K562 (cell line): ENCODE data around the gene ZNF761. TPM values are rescaled to one million over a fixed set of nuclear protein-coding genes. Genes with fewer than 3 reads are reported as not detected.

Experiments
- ATAC-seq: fragments of 200-7000 bp; cut with Tn5 transposase; 3 replicates; pipeline ENCODE4 v1.9.1; 2020; ENCODE audit warnings: moderate library complexity
- Bru-seq: library from RNA; stranded (reverse); fragments of 400-500 nt; gene quantifications from one replicate; lab custom pipeline; 2021; lab: Mats Ljungman, UMichigan
- BruChase-seq, 2 experiments: library from RNA; stranded (reverse); fragments of 400-500 nt; gene quantifications; one replicate each; lab custom pipeline; 2021; lab: Mats Ljungman, UMichigan
- BruUV-seq: library from RNA; stranded (reverse); fragments of 400-500 nt; replicated peaks from 2 replicates; lab custom pipeline; 2021; lab: Mats Ljungman, UMichigan
- CTCF ChIA-PET: fragments of 300-600 bp; formaldehyde crosslinking; extraction: SDS; loops from one replicate; lab custom pipeline; 2021; ENCODE audit warnings: low intra/inter-chr PET ratio; lab: Yijun Ruan, JAX
- POLR2A ChIA-PET: fragments of 300-600, 350-650 bp; sonication (Branson Sonifier 250); formaldehyde crosslinking; extraction: SDS; loops from one replicate; lab custom pipeline; 2021; ENCODE audit warnings: antibody characterized with exemption, inconsistent platforms; lab: Yijun Ruan, JAX
- DNase-seq, 4 experiments: peaks; one replicate each; pipeline versions ENCODE4 v3.0.0 to v3.0.0-alpha.2; 2011 to 2018; ENCODE audit warnings: low spot score in 3 of 4, mixed read lengths in 3 of 4; ENCODE audit errors: extremely low read depth in 1 of 4
- FAIRE-seq: peaks from 2 replicates; lab custom pipeline; 2011; peaks lifted over from hg19 to GRCh38; lab: Jason Lieb, UNC
- H2AFZ ChIP-seq: 2 replicates; pipeline ENCODE4 v1.6.0; 2011; ENCODE audit warnings: low read depth, low read length, control low read depth, inconsistent platforms
- H3K27ac ChIP-seq: fragments of 200-600 bp; 3 replicates; pipeline ENCODE4 v1.8.0; 2011; ENCODE audit warnings: low read depth, mild to moderate bottlenecking, control low read depth, inconsistent platforms, low read length, moderate library complexity, mixed read lengths; ENCODE audit errors: extremely low read depth
- H3K27me3 ChIP-seq, 2 experiments: fragments of 300-600 bp in 1 of 2; 2 replicates in 1 of 2; 3 replicates in 1 of 2; pipeline versions ENCODE4 v1.6.0 to v1.8.0; 2011; ENCODE audit warnings: inconsistent platforms in 2 of 2, low read length in 2 of 2, mild to moderate bottlenecking in 1 of 2, mixed read lengths in 1 of 2, moderate library complexity in 1 of 2; ENCODE audit not compliant: control insufficient read depth in 2 of 2, insufficient read depth in 2 of 2
- H3K36me3 ChIP-seq: fragments of 300-600 bp; 3 replicates; pipeline ENCODE4 v1.8.0; 2011; ENCODE audit warnings: mild to moderate bottlenecking, low read length, inconsistent platforms; ENCODE audit not compliant: control insufficient read depth, insufficient read depth
- H3K4me1 ChIP-seq, 2 experiments: fragments of 200-600 bp in 1 of 2; replicated peaks in 1 of 2; 2 replicates in 1 of 2; 3 replicates in 1 of 2; pipeline versions ENCODE4 v1.5.1 to v1.8.0; 2011; ENCODE audit warnings: inconsistent platforms in 2 of 2, low read length in 2 of 2, mild to moderate bottlenecking in 1 of 2, mixed read lengths in 1 of 2, moderate library complexity in 1 of 2; ENCODE audit not compliant: control insufficient read depth in 2 of 2, insufficient read depth in 2 of 2
- H3K4me2 ChIP-seq: 2 replicates; pipeline ENCODE4 v1.6.1; 2011; ENCODE audit warnings: low read length, control low read depth, inconsistent platforms, mixed read lengths; ENCODE audit not compliant: insufficient read depth
- H3K4me3 ChIP-seq: fragments of 200-600 bp; sonication (generic), shearing (Covaris generic); 2 replicates; pipeline ENCODE4 v1.5.1; 2016; ENCODE audit warnings: control low read depth, inconsistent platforms
- H3K79me2 ChIP-seq: fragments of 200-600 bp; 3 replicates; pipeline ENCODE4 v1.8.0; 2011; ENCODE audit warnings: low read length, inconsistent platforms; ENCODE audit not compliant: control insufficient read depth, insufficient read depth
- H3K9ac ChIP-seq, 2 experiments: 2 replicates each; pipeline versions ENCODE4 v1.6.0 to v1.6.1; 2011; ENCODE audit warnings: low read depth in 2 of 2, low read length in 2 of 2, control low read depth in 1 of 2, inconsistent platforms in 1 of 2, mild to moderate bottlenecking in 1 of 2, mixed read lengths in 1 of 2; ENCODE audit not compliant: insufficient read depth in 1 of 2
- H3K9me1 ChIP-seq: one replicate; pipeline ENCODE4 v1.6.0; 2011; ENCODE audit warnings: inconsistent platforms, mild to moderate bottlenecking, low read length, moderate library complexity; ENCODE audit not compliant: control insufficient read depth, insufficient read depth
- H3K9me3 ChIP-seq: replicated peaks from 2 replicates; pipeline ENCODE4 v1.5.1; 2011; ENCODE audit warnings: low read depth, low read length, inconsistent platforms; ENCODE audit not compliant: control insufficient read depth, insufficient read depth
- H4K20me1 ChIP-seq: replicated peaks from 2 replicates; pipeline ENCODE4 v1.6.1; 2011; ENCODE audit warnings: low read length, inconsistent platforms, mixed read lengths; ENCODE audit not compliant: control insufficient read depth, insufficient read depth
- CBFB ChIP-seq: sonication (generic); formaldehyde crosslinking; IDR thresholded peaks from 2 replicates; pipeline ENCODE4 v1.4.0; 2020; ENCODE audit warnings: mild to moderate bottlenecking, missing genetic modification reagents
- NCOA6 ChIP-seq: fragments of 450-650 bp; IDR thresholded peaks from 2 replicates; pipeline ENCODE4 v1.6.1; 2017; ENCODE audit warnings: mild to moderate bottlenecking
- PYGO2 ChIP-seq: fragments of 450-650 bp; IDR thresholded peaks from 2 replicates; pipeline ENCODE4 v1.6.1; 2016; ENCODE audit warnings: mild to moderate bottlenecking, missing genetic modification characterization, moderate library complexity, missing compliant biosample characterization
- ZNF431 ChIP-seq: sonication (generic); formaldehyde crosslinking; IDR thresholded peaks from 2 replicates; pipeline ENCODE4 v1.8.0; 2022; ENCODE audit warnings: mild to moderate bottlenecking, missing genetic modification reagents
- whole genome bisulfite sequencing: fragments of 100-300 bp; shearing (Covaris generic); methylation state at CpG from one replicate; pipeline ENCODE4 v1.1.6; 2016; ENCODE audit warnings: low coverage, mixed read lengths; ENCODE audit not compliant: insufficient coverage; ENCODE audit errors: missing lambda C conversion rate; 5-methylcytosine and 5-hydroxymethylcytosine counted together
- in situ Hi-C: fragments of 300-500 bp; cut with MboI; formaldehyde crosslinking; loops from 4 replicates; pipeline ENCODE4 v1.15.0; 2018; ENCODE audit warnings: inconsistent platforms, mixed read lengths
- intact Hi-C: fragments of 100-400 bp; cut with micrococcal nuclease; formaldehyde crosslinking; loops from 2 replicates; pipeline ENCODE4 v1.14.2; 2022
- long read RNA-seq, 3 experiments: library from polyadenylated mRNA in 2 of 3; library from RNA in 1 of 3; unstranded in 2 of 3; stranded (forward) in 1 of 3; transcript quantifications; one replicate each; pipeline ENCODE4 v2.0.0, GENCODE V29; 2019 to 2022
- polyA minus RNA-seq, 3 experiments: library from RNA; depleted of rRNA, polyadenylated mRNA; stranded (reverse); fragments of >200 nt; gene quantifications; 2 replicates each; pipeline ENCODE4 v1.2.3, GENCODE V29; 2011
- polyA plus RNA-seq, 8 experiments: library from polyadenylated mRNA; depleted of rRNA in 4 of 8; stranded (reverse) in 5 of 8; unstranded in 3 of 8; fragments of >200 nt; fragmentation: Nextera tagmentation in 2 of 8; fragmentation: Illumina TruSeq in 1 of 8; extraction: Ambion mirVana in 2 of 8; extraction: Trizol in 1 of 8; gene quantifications; 2 replicates each; pipeline versions ENCODE4 v1.2.1 to v1.2.3, GENCODE V29; 2011 to 2014; ENCODE audit warnings: inconsistent platforms in 1 of 8, missing spikeins in 1 of 8
- total RNA-seq, 7 experiments: library from RNA; depleted of rRNA in 6 of 7; stranded (reverse); fragments of >200 nt in 6 of 7; fragmentation: Illumina TruSeq in 2 of 7; extraction: Trizol in 2 of 7; gene quantifications; 2 replicates each; pipeline versions ENCODE4 v1.2.1 to v1.2.3, GENCODE V29; 2011 to 2021; ENCODE audit warnings: low replicate concordance in 1 of 7
- TF ChIP-seq, protein P1 (sequence below): fragments of 450-650 bp; IDR thresholded peaks from 2 replicates; pipeline ENCODE4 v1.6.1; 2016
- TF ChIP-seq, protein P2 (sequence below): sonication (generic); formaldehyde crosslinking; IDR thresholded peaks from 2 replicates; pipeline ENCODE4 v1.8.0; 2023; ENCODE audit warnings: missing genetic modification reagents, mild to moderate bottlenecking, borderline replicate concordance
- TF ChIP-seq, protein P3 (sequence below): fragments of 450-650 bp; IDR thresholded peaks from 2 replicates; pipeline ENCODE4 v1.6.1; 2016; ENCODE audit warnings: borderline replicate concordance

The ZNF761 gene
- 14.6 and 49.9 TPM in 2 replicates for total RNA-seq (2011; cell fraction: chromatin; rRNA removed; ENCODE audit: low replicate concordance)
- 12.7 and 17.0 TPM in 2 replicates for total RNA-seq (2011; cell fraction: nucleolus; rRNA removed)
- total RNA-seq (2011; cell fraction: nucleoplasm; rRNA removed): 23.3 and 24.8 TPM in 2 replicates
- total RNA-seq (2014; rRNA removed): 10.3 and 11.1 TPM in 2 replicates
- total RNA-seq (2014; rRNA removed; fragmentation: Illumina TruSeq; extraction: Trizol): 19.6 and 19.7 TPM in 2 replicates
- total RNA-seq (2015; rRNA removed; fragmentation: Illumina TruSeq; extraction: Trizol): 15.1 and 18.1 TPM in 2 replicates
- total RNA-seq (2021): 11.3 and 11.8 TPM in 2 replicates
- polyA plus RNA-seq (2011; rRNA removed): 17.9 and 25.2 TPM in 2 replicates
- 8.1 and 11.7 TPM in 2 replicates for polyA plus RNA-seq (2011; cell fraction: cytosol; rRNA removed)
- 14.3 and 15.7 TPM in 2 replicates for polyA plus RNA-seq (2011; cell fraction: nucleus; rRNA removed)
- 9.6 and 11.1 TPM in 2 replicates for polyA plus RNA-seq (2012)
- 16.3 and 17.0 TPM in 2 replicates for polyA plus RNA-seq (2014; fragmentation: Illumina TruSeq; extraction: Trizol)
- polyA plus RNA-seq (2014; fragmentation: Nextera tagmentation; extraction: Ambion mirVana): 10 to 100 TPM; 13.0 to 30.2 TPM
- polyA plus RNA-seq (2014; rRNA removed): 10.3 and 10.5 TPM in 2 replicates
- polyA minus RNA-seq (2011; rRNA and poly(A)+ RNA removed): 29.5 and 29.7 TPM in 2 replicates
- polyA minus RNA-seq (2011; cell fraction: cytosol; rRNA and poly(A)+ RNA removed): 9.3 and 9.4 TPM in 2 replicates
- polyA minus RNA-seq (2011; cell fraction: nucleus; rRNA and poly(A)+ RNA removed): 7.4 and 9.2 TPM in 2 replicates
- Bru-seq, nascent RNA: percentile 67 among the genes with signal in this experiment
- percentile 77 among the genes with signal in this experiment for BruChase-seq, experiment 1, labeled RNA remaining after a 2-hour chase
- BruChase-seq, experiment 2, labeled RNA remaining after a 6-hour chase: percentile 80 among the genes with signal in this experiment
- long read RNA-seq, experiment 1, partial matches to known transcripts: 3 of 27 reads
- long read RNA-seq, experiment 1, other reads (novel, unspliced or antisense): 24 of 27 reads
- long read RNA-seq, experiment 2, partial matches to known transcripts: 1 of 15 reads
- long read RNA-seq, experiment 2, other reads (novel, unspliced or antisense): 14 of 15 reads
- long read RNA-seq, experiment 3, partial matches to known transcripts: 0 of 5 reads
- long read RNA-seq, experiment 3, other reads (novel, unspliced or antisense): 5 of 5 reads

DNA sequence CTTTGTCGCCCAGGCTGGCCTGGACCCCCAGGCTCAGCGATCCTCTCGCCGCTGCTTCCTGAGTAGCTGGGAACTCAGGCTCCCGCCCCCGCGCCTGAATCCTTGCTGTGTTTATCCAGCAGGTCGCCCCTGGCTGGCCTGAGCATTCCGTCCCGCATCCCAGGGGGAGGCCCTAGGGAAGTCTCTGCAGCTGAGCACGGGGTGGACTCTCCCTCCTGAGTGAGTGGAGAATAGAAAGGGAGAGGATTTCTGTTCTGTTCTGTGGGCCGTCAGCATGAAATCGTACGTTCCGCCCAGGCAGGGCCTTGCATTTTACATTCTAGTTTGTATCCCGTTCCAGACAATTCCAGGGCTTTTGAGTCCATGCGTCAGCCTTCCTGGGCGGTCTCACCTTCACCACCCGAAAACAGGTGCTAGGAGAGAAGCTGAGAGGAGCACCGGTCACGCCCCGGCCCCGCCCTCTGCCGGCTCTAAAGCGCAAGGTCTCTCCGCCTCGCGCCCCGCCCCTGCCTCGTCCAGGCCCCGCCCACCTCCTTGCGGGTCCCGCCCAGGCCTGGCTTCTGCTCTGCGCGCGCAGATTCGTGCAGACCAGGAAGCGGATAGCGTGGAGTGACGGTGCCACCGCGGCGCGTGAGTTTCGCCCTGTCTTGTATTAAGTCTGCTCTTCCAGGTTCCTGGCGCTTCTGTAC lies at the start of gene ZNF761:
ZNF761 (plus strand) TSS at position 586 of the 689 bp plus-strand sequence. CDS start 15,285 bp downstream, outside the sequence.
- 13% methylated on average over 21 of the region's 46 CpGs for WGBS
- peak; percentile 85 for FAIRE-seq
- peak within 1 kb of the TSS; percentile 84 for H3K27ac ChIP-seq
- H2AFZ ChIP-seq: peak within 1 kb of the TSS; percentile 89
- ChIA-PET CTCF (no interaction called here), POLR2A (interaction anchor here (0.7 kb wide), 2 partner anchors 206 to 1634 kb away, joined by 3 to 4 read pairs; no protein-coding TSS in a partner anchor)
- H3K36me3 ChIP-seq: peaks cover 32% of the 10 kb centered on the region
- peak; percentile 93 to 97 (median 96) for DNase-seq
- in situ Hi-C loops: no loop called here
- no peaks in the 10 kb centered on the region for H3K9me1 ChIP-seq
- H3K4me3 ChIP-seq: peak within 1 kb of the TSS; percentile 93
- ATAC-seq: peak; percentile 100
- peaks cover 17% of the 10 kb centered on the region for H3K79me2 ChIP-seq
- intact Hi-C loops: no loop called here
- H3K27me3 ChIP-seq: no peaks in the 10 kb centered on the region
- H3K4me2 ChIP-seq: peak within 1 kb of the TSS; percentile 89
- no peaks in the 10 kb centered on the region for H4K20me1 ChIP-seq
- H3K4me1 ChIP-seq: peaks cover 0 to 10% of the 10 kb centered on the region in 2 experiments; a peak in 2 of 5 replicates
- H3K9me3 ChIP-seq: no peaks in the 10 kb centered on the region
- BruUV-seq: no TSS peak
- peak within 1 kb of the TSS; percentile 97 to 99 for H3K9ac ChIP-seq
- no peak for TF ChIP-seq CBFB
- no peak for TF ChIP-seq ZNF431
- no peak for TF ChIP-seq PYGO2 (tag)
- TF ChIP-seq, protein P1, sequence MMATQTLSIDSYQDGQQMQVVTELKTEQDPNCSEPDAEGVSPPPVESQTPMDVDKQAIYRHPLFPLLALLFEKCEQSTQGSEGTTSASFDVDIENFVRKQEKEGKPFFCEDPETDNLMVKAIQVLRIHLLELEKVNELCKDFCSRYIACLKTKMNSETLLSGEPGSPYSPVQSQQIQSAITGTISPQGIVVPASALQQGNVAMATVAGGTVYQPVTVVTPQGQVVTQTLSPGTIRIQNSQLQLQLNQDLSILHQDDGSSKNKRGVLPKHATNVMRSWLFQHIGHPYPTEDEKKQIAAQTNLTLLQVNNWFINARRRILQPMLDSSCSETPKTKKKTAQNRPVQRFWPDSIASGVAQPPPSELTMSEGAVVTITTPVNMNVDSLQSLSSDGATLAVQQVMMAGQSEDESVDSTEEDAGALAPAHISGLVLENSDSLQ: peak; percentile 30; the same call in 1 of the 2 replicates
- TF ChIP-seq, protein P2, sequence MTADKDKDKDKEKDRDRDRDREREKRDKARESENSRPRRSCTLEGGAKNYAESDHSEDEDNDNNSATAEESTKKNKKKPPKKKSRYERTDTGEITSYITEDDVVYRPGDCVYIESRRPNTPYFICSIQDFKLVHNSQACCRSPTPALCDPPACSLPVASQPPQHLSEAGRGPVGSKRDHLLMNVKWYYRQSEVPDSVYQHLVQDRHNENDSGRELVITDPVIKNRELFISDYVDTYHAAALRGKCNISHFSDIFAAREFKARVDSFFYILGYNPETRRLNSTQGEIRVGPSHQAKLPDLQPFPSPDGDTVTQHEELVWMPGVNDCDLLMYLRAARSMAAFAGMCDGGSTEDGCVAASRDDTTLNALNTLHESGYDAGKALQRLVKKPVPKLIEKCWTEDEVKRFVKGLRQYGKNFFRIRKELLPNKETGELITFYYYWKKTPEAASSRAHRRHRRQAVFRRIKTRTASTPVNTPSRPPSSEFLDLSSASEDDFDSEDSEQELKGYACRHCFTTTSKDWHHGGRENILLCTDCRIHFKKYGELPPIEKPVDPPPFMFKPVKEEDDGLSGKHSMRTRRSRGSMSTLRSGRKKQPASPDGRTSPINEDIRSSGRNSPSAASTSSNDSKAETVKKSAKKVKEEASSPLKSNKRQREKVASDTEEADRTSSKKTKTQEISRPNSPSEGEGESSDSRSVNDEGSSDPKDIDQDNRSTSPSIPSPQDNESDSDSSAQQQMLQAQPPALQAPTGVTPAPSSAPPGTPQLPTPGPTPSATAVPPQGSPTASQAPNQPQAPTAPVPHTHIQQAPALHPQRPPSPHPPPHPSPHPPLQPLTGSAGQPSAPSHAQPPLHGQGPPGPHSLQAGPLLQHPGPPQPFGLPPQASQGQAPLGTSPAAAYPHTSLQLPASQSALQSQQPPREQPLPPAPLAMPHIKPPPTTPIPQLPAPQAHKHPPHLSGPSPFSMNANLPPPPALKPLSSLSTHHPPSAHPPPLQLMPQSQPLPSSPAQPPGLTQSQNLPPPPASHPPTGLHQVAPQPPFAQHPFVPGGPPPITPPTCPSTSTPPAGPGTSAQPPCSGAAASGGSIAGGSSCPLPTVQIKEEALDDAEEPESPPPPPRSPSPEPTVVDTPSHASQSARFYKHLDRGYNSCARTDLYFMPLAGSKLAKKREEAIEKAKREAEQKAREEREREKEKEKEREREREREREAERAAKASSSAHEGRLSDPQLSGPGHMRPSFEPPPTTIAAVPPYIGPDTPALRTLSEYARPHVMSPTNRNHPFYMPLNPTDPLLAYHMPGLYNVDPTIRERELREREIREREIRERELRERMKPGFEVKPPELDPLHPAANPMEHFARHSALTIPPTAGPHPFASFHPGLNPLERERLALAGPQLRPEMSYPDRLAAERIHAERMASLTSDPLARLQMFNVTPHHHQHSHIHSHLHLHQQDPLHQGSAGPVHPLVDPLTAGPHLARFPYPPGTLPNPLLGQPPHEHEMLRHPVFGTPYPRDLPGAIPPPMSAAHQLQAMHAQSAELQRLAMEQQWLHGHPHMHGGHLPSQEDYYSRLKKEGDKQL (CRISPR knock-in tag): no peak
- no peak for TF ChIP-seq NCOA6
- TF ChIP-seq, protein P3, sequence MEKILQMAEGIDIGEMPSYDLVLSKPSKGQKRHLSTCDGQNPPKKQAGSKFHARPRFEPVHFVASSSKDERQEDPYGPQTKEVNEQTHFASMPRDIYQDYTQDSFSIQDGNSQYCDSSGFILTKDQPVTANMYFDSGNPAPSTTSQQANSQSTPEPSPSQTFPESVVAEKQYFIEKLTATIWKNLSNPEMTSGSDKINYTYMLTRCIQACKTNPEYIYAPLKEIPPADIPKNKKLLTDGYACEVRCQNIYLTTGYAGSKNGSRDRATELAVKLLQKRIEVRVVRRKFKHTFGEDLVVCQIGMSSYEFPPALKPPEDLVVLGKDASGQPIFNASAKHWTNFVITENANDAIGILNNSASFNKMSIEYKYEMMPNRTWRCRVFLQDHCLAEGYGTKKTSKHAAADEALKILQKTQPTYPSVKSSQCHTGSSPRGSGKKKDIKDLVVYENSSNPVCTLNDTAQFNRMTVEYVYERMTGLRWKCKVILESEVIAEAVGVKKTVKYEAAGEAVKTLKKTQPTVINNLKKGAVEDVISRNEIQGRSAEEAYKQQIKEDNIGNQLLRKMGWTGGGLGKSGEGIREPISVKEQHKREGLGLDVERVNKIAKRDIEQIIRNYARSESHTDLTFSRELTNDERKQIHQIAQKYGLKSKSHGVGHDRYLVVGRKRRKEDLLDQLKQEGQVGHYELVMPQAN: no peak
